ENCODE data around the gene WFDC11.

The WFDC11 gene

DNA sequence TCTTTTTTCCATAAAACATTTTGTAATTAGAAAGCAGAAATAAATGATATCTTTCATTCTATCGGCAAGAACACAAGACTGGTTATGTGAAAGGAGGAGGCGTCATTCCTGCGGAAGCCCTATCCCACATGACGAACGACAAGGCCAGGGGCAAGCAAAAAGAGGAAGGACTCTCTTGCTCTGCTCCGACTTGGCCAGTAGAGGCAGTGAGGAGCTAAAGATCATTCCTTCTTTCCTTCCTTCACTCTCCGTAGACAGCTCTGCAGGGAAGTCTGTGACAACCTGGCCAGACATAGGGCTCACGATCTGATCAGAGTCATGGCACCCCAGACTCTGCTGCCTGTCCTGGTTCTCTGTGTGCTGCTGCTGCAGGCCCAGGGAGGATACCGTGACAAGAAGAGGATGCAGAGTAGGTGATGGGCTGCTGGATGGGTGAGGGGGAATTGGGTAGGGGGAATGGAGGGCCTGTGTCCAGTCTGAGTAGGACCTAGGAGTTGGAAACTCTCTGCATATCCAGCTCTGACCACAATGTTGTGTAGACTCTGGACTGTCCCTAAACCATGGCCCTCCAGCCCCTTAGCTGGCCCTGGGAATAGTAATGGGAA is 40.4 kb downstream of the WFDC11 start, which contains the start of gene WFDC10A:
Gene WFDC10A (plus strand): TSS at position 244 of the 605 bp plus-strand sequence. CDS start 75 bp downstream, at position 319.
- H3K9me3 ChIP-seq (ENCODE audit: control extremely low read depth in 1 of 5, control insufficient read depth in 4 of 5, insufficient read depth in 2 of 5, low read depth in 1 of 5, low read length in 4 of 5) = peaks cover 0 to 4% (median 0%) of the 10 kb centered on the region in 5 experiments
- ChIA-PET POLR2A (interaction anchor here (0.6 kb wide), 1 partner anchor 23 kb away, joined by 3 read pairs; no protein-coding TSS in a partner anchor), CTCF (interaction anchor here (0.6 to 2.6 kb wide), 7 partner anchors 10 to 317 kb away, joined by 3 to 9 read pairs (median 3); no protein-coding TSS in a partner anchor)
- peak; percentile 83 to 87 (median 83) for DNase-seq
- peak within 1 kb of the TSS in 1 of 7 experiments; percentile 40 for H3K4me3 ChIP-seq (ENCODE audit: control insufficient read depth in 1 of 7, extremely low read depth in 1 of 7, insufficient read depth in 4 of 7, low read depth in 2 of 7, low read length in 6 of 7)
- 3% methylated on average over 6 of the region's 9 CpGs for WGBS (ENCODE audit: insufficient coverage)
- no peaks in the 10 kb centered on the region for H3K4me1 ChIP-seq (ENCODE audit: control extremely low read depth in 1 of 4, control insufficient read depth in 4 of 4, insufficient read depth in 4 of 4, low read length in 3 of 4)
- no peaks in the 10 kb centered on the region for H3K36me3 ChIP-seq (ENCODE audit: control insufficient read depth in 4 of 4, insufficient read depth in 4 of 4, low read length in 3 of 4)
- peaks cover 0 to 2% (median 0%) of the 10 kb centered on the region in 5 experiments for H3K27me3 ChIP-seq (replicated peaks in 2 of 5; ENCODE audit: control insufficient read depth in 4 of 5, insufficient read depth in 5 of 5, low read length in 4 of 5)
- no peak within 1 kb of the TSS for H3K27ac ChIP-seq (ENCODE audit: insufficient read depth in 1 of 2, low read depth in 1 of 2, low read length in 2 of 2, poor library complexity in 1 of 2, severe bottlenecking in 2 of 2)

DNA sequence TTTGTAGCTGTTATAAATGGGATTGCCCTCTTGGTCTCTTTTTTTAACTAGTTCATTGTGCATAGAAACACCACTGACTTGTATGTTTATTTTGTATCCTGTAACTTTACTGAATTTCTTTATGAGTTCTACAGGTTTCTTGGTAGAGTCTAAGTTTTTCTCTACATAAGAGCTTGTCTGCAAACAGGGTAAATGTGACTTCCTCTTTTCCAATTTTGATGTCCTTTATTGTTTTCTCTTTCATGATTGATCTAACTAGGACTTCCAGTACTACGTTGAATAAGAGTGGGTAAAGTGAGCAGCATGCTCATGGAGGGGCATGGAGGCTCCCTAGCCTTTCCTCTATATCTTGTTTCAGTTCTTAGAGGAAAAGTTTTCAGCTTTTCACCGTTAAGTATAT is 43.5 kb downstream of the WFDC11 start:
- peaks cover 0 to 5% (median 0%) of the 10 kb centered on the region in 5 experiments for H3K27me3 ChIP-seq (replicated peaks in 2 of 5; ENCODE audit: control insufficient read depth in 4 of 5, insufficient read depth in 5 of 5, low read length in 4 of 5)
- CTCF ChIA-PET = interaction anchor here (1.7 kb wide), 1 partner anchor 9 kb away, joined by 7 read pairs; no protein-coding TSS in a partner anchor
- H3K4me1 ChIP-seq (ENCODE audit: control extremely low read depth in 1 of 4, control insufficient read depth in 4 of 4, insufficient read depth in 4 of 4, low read length in 3 of 4) = no peaks in the 10 kb centered on the region
- peaks cover 0 to 4% (median 0%) of the 10 kb centered on the region in 5 experiments for H3K9me3 ChIP-seq (ENCODE audit: control extremely low read depth in 1 of 5, control insufficient read depth in 4 of 5, insufficient read depth in 2 of 5, low read depth in 1 of 5, low read length in 4 of 5)
- no peaks in the 10 kb centered on the region for H3K36me3 ChIP-seq (ENCODE audit: control insufficient read depth in 4 of 4, insufficient read depth in 4 of 4, low read length in 3 of 4)
- H3K27ac ChIP-seq (ENCODE audit: insufficient read depth in 1 of 2, low read depth in 1 of 2, low read length in 2 of 2, poor library complexity in 1 of 2, severe bottlenecking in 2 of 2) = no peak overlapping the region
- POLR2A ChIA-PET = no interaction called here
- H3K4me3 ChIP-seq (ENCODE audit: control insufficient read depth in 1 of 7, extremely low read depth in 1 of 7, insufficient read depth in 4 of 7, low read depth in 2 of 7, low read length in 6 of 7) = no peak overlapping the region
- WGBS (ENCODE audit: insufficient coverage) = 29% methylated on average over 1 of the region's 2 CpGs
- peak in 2 of 3 donors; percentile 2 to 10 for DNase-seq

DNA sequence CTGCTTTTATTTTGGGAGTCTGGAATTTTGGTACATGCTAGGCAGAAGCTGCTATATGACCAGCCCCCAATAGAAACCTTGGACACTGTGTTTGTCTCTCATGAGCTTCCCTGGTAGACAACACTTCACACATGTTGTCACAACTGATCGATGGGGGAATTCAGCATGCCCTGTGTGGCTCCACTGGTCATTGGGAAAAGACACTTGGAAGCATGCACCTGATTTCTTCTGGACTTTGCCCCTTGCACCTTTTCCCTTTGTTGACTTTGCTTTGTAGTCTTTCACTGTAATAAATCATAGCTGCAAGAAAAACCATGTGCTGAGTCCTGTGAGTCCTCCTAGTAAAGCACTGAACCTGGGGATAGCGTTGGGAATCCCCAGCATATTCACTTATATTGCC is 48.4 kb downstream of the WFDC11 start:
- H3K36me3 ChIP-seq (ENCODE audit: control insufficient read depth in 4 of 4, insufficient read depth in 4 of 4, low read length in 3 of 4) = no peaks in the 10 kb centered on the region
- no peak for DNase-seq
- POLR2A ChIA-PET = no interaction called here

GRCh38 chr20:45617591-45617990 is 52.4 kb downstream of the WFDC11 start:
- DNase-seq = no peak
- H3K27me3 ChIP-seq (replicated peaks in 2 of 5; ENCODE audit: control insufficient read depth in 4 of 5, insufficient read depth in 5 of 5, low read length in 4 of 5) = peaks cover 0 to 6% (median 0%) of the 10 kb centered on the region in 5 experiments
- H3K27ac ChIP-seq (ENCODE audit: insufficient read depth in 1 of 2, low read depth in 1 of 2, low read length in 2 of 2, poor library complexity in 1 of 2, severe bottlenecking in 2 of 2) = no peak overlapping the region
- ChIA-PET CTCF (interaction anchor here (2.7 kb wide), 1 partner anchor 9 kb away, joined by 7 read pairs; no protein-coding TSS in a partner anchor), POLR2A (no interaction called here)
- H3K36me3 ChIP-seq (ENCODE audit: control insufficient read depth in 4 of 4, insufficient read depth in 4 of 4, low read length in 3 of 4) = no peaks in the 10 kb centered on the region
- 92% methylated on average over 2 of the region's 2 CpGs for whole genome bisulfite sequencing (ENCODE audit: insufficient coverage)
- H3K4me1 ChIP-seq (ENCODE audit: control extremely low read depth in 1 of 4, control insufficient read depth in 4 of 4, insufficient read depth in 4 of 4, low read length in 3 of 4) = no peaks in the 10 kb centered on the region
- peaks cover 0 to 4% (median 0%) of the 10 kb centered on the region in 5 experiments for H3K9me3 ChIP-seq (ENCODE audit: control extremely low read depth in 1 of 5, control insufficient read depth in 4 of 5, insufficient read depth in 2 of 5, low read depth in 1 of 5, low read length in 4 of 5)
- no peak overlapping the region for H3K4me3 ChIP-seq (ENCODE audit: control insufficient read depth in 1 of 7, extremely low read depth in 1 of 7, insufficient read depth in 4 of 7, low read depth in 2 of 7, low read length in 6 of 7)

More for the DNA sequence above, 48.4 kb downstream of the WFDC11 start:
- Histone ChIP-seq H3K27me3 (replicated peaks in 2 of 5; ENCODE audit: control insufficient read depth in 4 of 5, insufficient read depth in 5 of 5, low read length in 4 of 5) (peaks cover 0 to 5% (median 0%) of the 10 kb centered on the region in 5 experiments), H3K27ac (ENCODE audit: insufficient read depth in 1 of 2, low read depth in 1 of 2, low read length in 2 of 2, poor library complexity in 1 of 2, severe bottlenecking in 2 of 2) (no peak overlapping the region), H3K4me3 (ENCODE audit: control insufficient read depth in 1 of 7, extremely low read depth in 1 of 7, insufficient read depth in 4 of 7, low read depth in 2 of 7, low read length in 6 of 7) (no peak overlapping the region), H3K4me1 (ENCODE audit: control extremely low read depth in 1 of 4, control insufficient read depth in 4 of 4, insufficient read depth in 4 of 4, low read length in 3 of 4) (no peaks in the 10 kb centered on the region), H3K9me3 (ENCODE audit: control extremely low read depth in 1 of 5, control insufficient read depth in 4 of 5, insufficient read depth in 2 of 5, low read depth in 1 of 5, low read length in 4 of 5) (peaks cover 0 to 4% (median 3%) of the 10 kb centered on the region in 5 experiments)
- 100% methylated on average over 1 of the region's 2 CpGs for WGBS (ENCODE audit: insufficient coverage)
- CTCF ChIA-PET = no interaction called here

GRCh38 chr20:45612314-45612713 is 57.7 kb downstream of the WFDC11 start:
- peaks cover 0 to 6% (median 0%) of the 10 kb centered on the region in 5 experiments for H3K27me3 ChIP-seq (replicated peaks in 2 of 5; ENCODE audit: control insufficient read depth in 4 of 5, insufficient read depth in 5 of 5, low read length in 4 of 5)
- no peak overlapping the region for H3K4me3 ChIP-seq (ENCODE audit: control insufficient read depth in 1 of 7, extremely low read depth in 1 of 7, insufficient read depth in 4 of 7, low read depth in 2 of 7, low read length in 6 of 7)
- CTCF ChIA-PET = no interaction called here
- POLR2A ChIA-PET = no interaction called here
- no peaks in the 10 kb centered on the region for H3K36me3 ChIP-seq (ENCODE audit: control insufficient read depth in 4 of 4, insufficient read depth in 4 of 4, low read length in 3 of 4)
- H3K27ac ChIP-seq (ENCODE audit: insufficient read depth in 1 of 2, low read depth in 1 of 2, low read length in 2 of 2, poor library complexity in 1 of 2, severe bottlenecking in 2 of 2) = no peak overlapping the region
- peaks cover 0 to 2% (median 0%) of the 10 kb centered on the region in 5 experiments for H3K9me3 ChIP-seq (ENCODE audit: control extremely low read depth in 1 of 5, control insufficient read depth in 4 of 5, insufficient read depth in 2 of 5, low read depth in 1 of 5, low read length in 4 of 5)
- DNase-seq = peak in 1 of 3 donors; percentile 1
- no peaks in the 10 kb centered on the region for H3K4me1 ChIP-seq (ENCODE audit: control extremely low read depth in 1 of 4, control insufficient read depth in 4 of 4, insufficient read depth in 4 of 4, low read length in 3 of 4)

DNA sequence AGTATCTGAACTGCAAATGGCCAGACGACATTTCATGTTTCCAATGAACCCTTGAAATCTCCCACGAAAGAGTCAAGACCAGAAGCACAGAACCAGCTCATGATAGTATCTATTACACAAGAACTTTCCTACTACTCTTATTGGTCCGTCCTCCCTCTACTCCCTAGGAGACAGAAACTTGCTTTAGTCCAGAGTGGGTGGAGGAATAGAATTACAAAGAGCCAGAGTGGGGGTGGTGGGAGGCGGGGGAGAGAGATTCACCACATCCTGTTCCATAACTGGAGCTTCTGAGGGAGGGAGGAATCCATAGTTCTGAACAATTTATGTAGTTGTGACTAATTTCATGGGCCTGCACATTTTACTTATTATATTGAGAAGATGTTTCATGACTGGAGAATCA is 59.0 kb downstream of the WFDC11 start:
- Histone ChIP-seq H3K9me3 (ENCODE audit: control extremely low read depth in 1 of 5, control insufficient read depth in 4 of 5, insufficient read depth in 2 of 5, low read depth in 1 of 5, low read length in 4 of 5) (peaks cover 0 to 9% (median 3%) of the 10 kb centered on the region in 5 experiments), H3K36me3 (ENCODE audit: control insufficient read depth in 4 of 4, insufficient read depth in 4 of 4, low read length in 3 of 4) (no peaks in the 10 kb centered on the region), H3K27ac (ENCODE audit: insufficient read depth in 1 of 2, low read depth in 1 of 2, low read length in 2 of 2, poor library complexity in 1 of 2, severe bottlenecking in 2 of 2) (no peak overlapping the region), H3K4me1 (ENCODE audit: control extremely low read depth in 1 of 4, control insufficient read depth in 4 of 4, insufficient read depth in 4 of 4, low read length in 3 of 4) (no peaks in the 10 kb centered on the region), H3K27me3 (replicated peaks in 2 of 5; ENCODE audit: control insufficient read depth in 4 of 5, insufficient read depth in 5 of 5, low read length in 4 of 5) (peaks cover 0 to 6% (median 0%) of the 10 kb centered on the region in 5 experiments), H3K4me3 (ENCODE audit: control insufficient read depth in 1 of 7, extremely low read depth in 1 of 7, insufficient read depth in 4 of 7, low read depth in 2 of 7, low read length in 6 of 7) (no peak overlapping the region)
- ChIA-PET POLR2A (no interaction called here), CTCF (no interaction called here)
- DNase-seq = no peak
- 100% methylated on average over 1 of the region's 4 CpGs for WGBS (ENCODE audit: insufficient coverage)

GRCh38 chr20:45607810-45608209 is 62.2 kb downstream of the WFDC11 start:
- no peak overlapping the region for H3K4me3 ChIP-seq (ENCODE audit: control insufficient read depth in 1 of 7, extremely low read depth in 1 of 7, insufficient read depth in 4 of 7, low read depth in 2 of 7, low read length in 6 of 7)
- no peaks in the 10 kb centered on the region for H3K36me3 ChIP-seq (ENCODE audit: control insufficient read depth in 4 of 4, insufficient read depth in 4 of 4, low read length in 3 of 4)
- peaks cover 0 to 4% (median 0%) of the 10 kb centered on the region in 5 experiments for H3K27me3 ChIP-seq (replicated peaks in 2 of 5; ENCODE audit: control insufficient read depth in 4 of 5, insufficient read depth in 5 of 5, low read length in 4 of 5)
- H3K4me1 ChIP-seq (ENCODE audit: control extremely low read depth in 1 of 4, control insufficient read depth in 4 of 4, insufficient read depth in 4 of 4, low read length in 3 of 4) = no peaks in the 10 kb centered on the region
- POLR2A ChIA-PET = no interaction called here
- no peak for DNase-seq
- H3K27ac ChIP-seq (ENCODE audit: insufficient read depth in 1 of 2, low read depth in 1 of 2, low read length in 2 of 2, poor library complexity in 1 of 2, severe bottlenecking in 2 of 2) = no peak overlapping the region
- CTCF ChIA-PET = no interaction called here
- H3K9me3 ChIP-seq (ENCODE audit: control extremely low read depth in 1 of 5, control insufficient read depth in 4 of 5, insufficient read depth in 2 of 5, low read depth in 1 of 5, low read length in 4 of 5) = peaks cover 0 to 15% (median 3%) of the 10 kb centered on the region in 5 experiments
- 100% methylated on average over 1 of the region's 1 CpG for WGBS (ENCODE audit: insufficient coverage)

Data from common myeloid progenitor, CD34-positive (primary cell).